ENCODE results near the gene ZSCAN10.
"Not testable (repeated sequence)": the region's sequence is repeated elsewhere in the genome, so short reads cannot be mapped to it uniquely, and the experiment has no call there.

ZSCAN10 gene

DNA sequence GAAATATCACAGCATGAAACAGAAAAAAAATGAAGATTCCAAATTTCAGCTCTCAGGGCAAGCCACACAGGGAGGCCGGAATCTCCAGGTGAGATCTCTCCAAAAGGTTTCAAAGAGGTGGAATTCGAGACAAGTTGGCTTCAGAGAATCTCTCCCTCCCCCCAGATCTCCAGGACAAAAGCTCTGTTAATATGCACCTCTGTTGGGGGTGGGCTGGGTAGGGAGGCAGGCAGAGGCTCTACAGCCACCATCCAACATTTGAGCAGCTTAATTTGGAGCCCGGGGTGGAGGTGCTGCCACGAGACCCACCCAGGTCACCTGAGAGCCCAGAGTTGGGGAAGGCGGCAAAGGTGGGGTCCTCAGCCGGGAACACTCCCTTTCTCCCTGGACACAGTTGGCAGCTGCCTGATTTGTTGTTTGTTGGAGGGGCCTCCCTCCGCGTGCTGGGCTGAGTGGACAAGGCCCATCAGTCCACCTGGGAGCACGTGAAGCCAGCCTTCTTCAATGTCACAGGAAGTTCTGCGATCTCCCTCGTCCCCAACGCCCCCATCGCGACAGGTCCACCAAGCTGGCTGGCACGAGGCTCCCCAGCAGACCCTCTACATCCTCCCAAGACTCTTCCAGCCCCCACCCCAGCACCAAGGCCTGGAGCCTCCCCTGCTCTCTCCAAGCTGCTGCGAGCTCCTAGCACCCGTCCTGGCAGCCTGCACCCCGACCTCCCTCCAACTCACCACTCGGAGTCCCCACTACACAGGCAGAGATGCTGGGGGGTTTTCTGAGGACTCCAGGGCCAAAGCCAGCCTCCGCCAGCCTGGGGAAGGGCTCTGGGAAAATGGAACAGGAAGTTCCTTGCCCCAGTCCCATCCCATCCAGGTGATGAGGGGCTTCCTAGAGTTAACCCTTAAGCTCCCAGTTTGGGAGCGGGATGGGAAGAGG lies at the start of gene ZSCAN10:
ZSCAN10 (minus strand) TSS at position 836 of the 936 bp plus-strand sequence. CDS start 6,357 bp downstream, outside the sequence.
- no peak for DNase-seq (ENCODE audit: low read depth in 2 of 2)

- DNase-seq (ENCODE audit: low read depth in 2 of 2) = no peak
These were observed 49.4 kb upstream of the ZSCAN10 start for GRCh38 chr16:3148256-3149192.

- no peak for DNase-seq (ENCODE audit: low read depth in 2 of 2)
These were observed 48.6 kb upstream of the ZSCAN10 start for GRCh38 chr16:3147757-3148104.

GRCh38 chr16:3147046-3147756 lies 48.1 kb upstream of the ZSCAN10 start:
- no peak for DNase-seq (ENCODE audit: low read depth in 2 of 2)

DNA sequence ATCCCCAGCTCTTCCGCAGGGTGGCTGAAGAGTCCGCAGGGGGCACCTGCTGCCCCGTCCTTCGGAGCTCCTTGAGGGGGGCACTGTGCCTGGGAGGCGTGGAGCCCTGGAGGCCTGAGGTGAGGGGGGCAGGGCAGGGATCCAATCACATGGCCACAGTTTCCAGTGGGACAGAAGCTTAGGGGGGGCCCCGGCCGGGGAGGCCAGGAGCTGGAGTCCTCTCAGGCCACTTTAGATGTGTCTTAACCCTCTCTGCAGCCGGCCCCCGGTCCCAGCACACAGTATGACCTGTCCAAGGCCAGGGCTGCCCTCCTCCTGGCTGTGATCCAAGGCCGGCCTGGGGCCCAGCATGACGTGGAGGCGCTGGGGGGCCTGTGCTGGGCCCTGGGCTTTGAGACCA lies 46.6 kb upstream of the ZSCAN10 start:
- DNase-seq (ENCODE audit: low read depth in 2 of 2) = no peak

GRCh38 chr16:3145151-3145550 lies 46.1 kb upstream of the ZSCAN10 start:
- DNase-seq (ENCODE audit: low read depth in 2 of 2) = no peak

GRCh38 chr16:3144321-3144983 lies 45.4 kb upstream of the ZSCAN10 start:
- DNase-seq (ENCODE audit: low read depth in 2 of 2) = no peak

- no peak for DNase-seq (ENCODE audit: low read depth in 2 of 2)
These were observed 44.7 kb upstream of the ZSCAN10 start for GRCh38 chr16:3143598-3144320.

- DNase-seq (ENCODE audit: low read depth in 2 of 2) = no peak
These were observed 44.1 kb upstream of the ZSCAN10 start for GRCh38 chr16:3143189-3143588.

- DNase-seq (ENCODE audit: low read depth in 2 of 2) = no peak
These were observed 43.7 kb upstream of the ZSCAN10 start for GRCh38 chr16:3142770-3143169.

GRCh38 chr16:3142327-3142726 lies 43.2 kb upstream of the ZSCAN10 start:
- DNase-seq (ENCODE audit: low read depth in 2 of 2) = no peak

DNA sequence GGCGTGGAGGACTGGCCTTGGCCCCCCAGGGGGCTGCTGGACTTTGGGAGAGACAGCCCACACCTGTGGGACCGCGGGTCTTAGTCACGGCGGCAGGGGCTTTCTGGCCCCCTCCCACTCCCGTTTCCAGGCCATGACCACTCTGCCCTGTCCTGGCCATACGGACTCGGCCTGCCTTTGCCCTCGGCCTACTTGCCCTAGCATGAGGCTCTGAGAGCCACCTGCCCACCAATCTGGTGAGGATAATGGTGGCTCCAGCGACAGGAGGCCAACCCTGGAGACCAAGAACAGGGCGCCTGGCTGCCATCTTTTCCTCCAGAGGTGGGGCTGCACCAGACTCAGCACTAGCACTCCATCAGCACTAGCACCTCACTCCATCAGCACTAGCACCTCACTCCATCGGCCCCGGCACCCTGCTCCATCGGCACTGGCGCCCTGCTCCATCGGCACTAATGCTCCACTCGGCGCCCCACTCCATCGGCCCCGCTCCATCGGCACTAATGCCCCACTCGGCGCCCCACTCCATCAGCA lies 42.8 kb upstream of the ZSCAN10 start:
- DNase-seq (ENCODE audit: low read depth in 2 of 2) = no peak

GRCh38 chr16:3140603-3141427 lies 41.7 kb upstream of the ZSCAN10 start:
- no peak for DNase-seq (ENCODE audit: low read depth in 2 of 2)

- not testable (repeated sequence) for DNase-seq (ENCODE audit: low read depth in 2 of 2)
These were observed 40.5 kb upstream of the ZSCAN10 start for GRCh38 chr16:3139561-3139960.

DNA sequence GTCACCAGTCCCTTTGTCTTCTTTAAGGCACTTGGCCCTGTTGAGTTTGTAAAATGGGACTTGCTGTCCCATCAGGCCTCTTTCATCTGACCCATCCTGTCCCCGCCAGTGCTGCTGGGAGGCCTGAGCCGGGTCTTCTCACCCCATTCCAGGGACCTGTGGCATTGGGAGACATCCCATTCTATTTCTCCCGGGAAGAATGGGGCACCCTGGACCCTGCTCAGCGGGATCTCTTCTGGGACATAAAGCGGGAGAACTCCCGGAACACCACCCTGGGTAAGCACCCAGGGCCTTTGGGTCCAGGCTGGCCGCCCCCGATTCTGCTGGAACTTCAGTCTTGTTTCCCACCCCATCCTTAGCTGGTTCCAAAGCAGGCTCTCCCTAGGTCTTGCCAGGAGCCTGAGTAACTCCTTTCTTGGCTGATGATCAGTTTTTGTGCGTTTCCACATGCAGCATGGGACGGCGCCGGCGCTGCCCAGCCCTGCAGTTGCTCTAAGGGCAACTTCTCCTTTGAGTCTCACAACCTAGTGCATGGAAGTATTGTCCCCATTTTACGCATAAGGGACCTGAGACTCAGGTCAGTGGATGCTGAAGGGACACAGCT lies 39.8 kb upstream of the ZSCAN10 start:
- no peak for DNase-seq (ENCODE audit: low read depth in 2 of 2)

DNA sequence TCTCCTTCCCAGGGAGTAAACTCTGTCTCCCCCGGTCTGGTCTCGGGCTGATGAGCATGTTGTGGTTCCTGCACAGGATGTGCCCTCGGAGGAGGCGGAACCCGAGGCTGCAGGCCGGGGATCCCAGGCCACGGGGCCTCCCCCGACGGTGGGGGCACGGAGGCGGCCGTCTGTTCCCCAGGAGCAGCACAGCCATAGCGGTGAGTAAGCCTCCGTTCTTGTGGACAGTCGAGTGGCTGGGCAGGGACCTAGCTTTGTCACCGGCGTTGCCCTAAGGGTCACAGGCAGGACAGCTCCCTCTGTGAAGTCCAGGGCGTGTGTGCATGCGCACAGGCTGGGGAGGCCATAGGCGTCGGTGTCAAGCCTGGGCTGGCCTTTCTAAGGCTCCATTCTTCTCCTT lies 39.2 kb upstream of the ZSCAN10 start:
- DNase-seq (ENCODE audit: low read depth in 2 of 2) = no peak

DNA sequence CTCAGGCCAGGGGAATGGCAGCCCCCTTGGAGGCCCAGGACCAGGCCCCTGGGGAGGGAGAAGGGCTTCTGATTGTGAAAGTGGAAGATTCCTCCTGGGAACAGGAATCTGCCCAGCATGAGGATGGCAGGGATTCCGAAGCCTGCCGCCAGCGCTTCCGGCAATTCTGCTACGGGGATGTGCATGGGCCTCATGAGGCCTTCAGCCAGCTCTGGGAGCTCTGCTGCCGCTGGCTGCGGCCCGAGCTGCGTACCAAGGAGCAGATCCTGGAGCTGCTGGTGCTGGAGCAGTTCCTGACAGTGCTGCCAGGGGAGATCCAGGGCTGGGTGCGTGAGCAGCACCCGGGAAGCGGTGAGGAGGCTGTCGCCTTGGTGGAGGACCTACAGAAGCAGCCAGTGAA lies 38.2 kb upstream of the ZSCAN10 start:
- DNase-seq (ENCODE audit: low read depth in 2 of 2) = no peak

- DNase-seq (ENCODE audit: low read depth in 2 of 2) = no peak
These were observed 36.1 kb upstream of the ZSCAN10 start for GRCh38 chr16:3135126-3135715.

Data from activated CD4-positive, alpha-beta T cell treated with anti-CD3 and anti-CD28 coated beads for 24 hours (primary cell).